Osteoblast (primary cell): Measurements from ENCODE around the gene WDR70. TPM values are rescaled to one million over a fixed set of nuclear protein-coding genes. Genes with fewer than 3 reads are reported as not detected.

ENCODE experiments used
- DNase-seq: peaks from one replicate; pipeline ENCODE4 v3.0.0; 2011; ENCODE audit warnings: low spot score, mixed read lengths; ENCODE audit not compliant: insufficient read length; ENCODE audit errors: missing footprints
- H2AFZ ChIP-seq: 2 replicates; pipeline ENCODE4 v1.6.0; 2011; ENCODE audit warnings: mild to moderate bottlenecking, low read length
- H3K27ac ChIP-seq: 2 replicates; pipeline ENCODE4 v1.5.1; 2011; ENCODE audit warnings: mild to moderate bottlenecking, low read depth, low read length, moderate library complexity
- H3K27me3 ChIP-seq: 2 replicates; pipeline ENCODE4 v1.6.0; 2012; ENCODE audit warnings: mild to moderate bottlenecking, control low read depth, inconsistent platforms, low read length, moderate library complexity; ENCODE audit not compliant: insufficient read depth
- H3K36me3 ChIP-seq: 2 replicates; pipeline ENCODE4 v1.5.1; 2011; ENCODE audit warnings: mild to moderate bottlenecking, low read length, control low read depth, moderate library complexity; ENCODE audit not compliant: insufficient read depth
- H3K4me1 ChIP-seq: 2 replicates; pipeline ENCODE4 v1.5.1; 2011; ENCODE audit warnings: mild to moderate bottlenecking, low read length, control low read depth, moderate library complexity; ENCODE audit not compliant: insufficient read depth
- H3K4me2 ChIP-seq: 2 replicates; pipeline ENCODE4 v1.6.0; 2011; ENCODE audit warnings: mild to moderate bottlenecking, low read length; ENCODE audit not compliant: insufficient read depth
- H3K4me3 ChIP-seq: fragments of 200-600 bp; sonication (generic); 3 replicates; pipeline ENCODE4 v1.5.1; 2012; ENCODE audit warnings: mild to moderate bottlenecking, low read length, inconsistent platforms; ENCODE audit not compliant: insufficient read depth
- H3K79me2 ChIP-seq: 2 replicates; pipeline ENCODE4 v1.6.0; 2012; ENCODE audit warnings: mild to moderate bottlenecking, low read length, control low read depth, inconsistent platforms; ENCODE audit not compliant: insufficient read depth
- H3K9me3 ChIP-seq: 2 replicates; pipeline ENCODE4 v1.5.1; 2011; ENCODE audit warnings: low read depth, low read length, control low read depth
- H4K20me1 ChIP-seq: 2 replicates; pipeline ENCODE4 v1.6.0; 2012; ENCODE audit warnings: mild to moderate bottlenecking, low read length, control low read depth; ENCODE audit not compliant: insufficient read depth
- CTCF ChIP-seq: IDR thresholded peaks from 2 replicates; pipeline ENCODE4 v1.5.1; 2011; ENCODE audit warnings: mild to moderate bottlenecking, low read depth, low read length, moderate library complexity; ENCODE audit errors: extremely low read depth
- total RNA-seq: library from RNA; depleted of rRNA; stranded (reverse); fragments of >200 nt; gene quantifications from 2 replicates; pipeline ENCODE4 v1.2.3, GENCODE V29; 2012

Gene WDR70
- total RNA-seq, 1 donor = 32.2 TPM

GRCh38 chr5:37721447-37721871 is 342.3 kb downstream of the WDR70 start:
- Histone ChIP-seq H4K20me1 (no peaks in the 10 kb centered on the region), H3K9me3 (no peaks in the 10 kb centered on the region), H3K4me2 (peak overlapping the region; percentile 73), H3K27ac (peak overlapping the region; percentile 85), H3K4me1 (peaks cover 75% of the 10 kb centered on the region), H3K27me3 (no peaks in the 10 kb centered on the region), H2AFZ (peak overlapping the region; percentile 13), H3K79me2 (no peaks in the 10 kb centered on the region), H3K36me3 (no peaks in the 10 kb centered on the region), H3K4me3 (peak overlapping the region; percentile 34)
- no peak for TF ChIP-seq CTCF
- DNase-seq = no peak

- TF ChIP-seq CTCF = no peak
- Histone ChIP-seq H3K27ac (peak overlapping the region; percentile 85), H4K20me1 (no peaks in the 10 kb centered on the region), H3K79me2 (no peaks in the 10 kb centered on the region), H2AFZ (no peak overlapping the region), H3K36me3 (peaks cover 8% of the 10 kb centered on the region), H3K4me3 (no peak overlapping the region), H3K27me3 (no peaks in the 10 kb centered on the region), H3K4me2 (peak overlapping the region; percentile 50), H3K4me1 (peaks cover 67% of the 10 kb centered on the region), H3K9me3 (no peaks in the 10 kb centered on the region)
- no peak for DNase-seq
Measured at GRCh38 chr5:37722236-37723161, 343.4 kb downstream of the WDR70 start.

- DNase-seq = no peak
- H3K27me3 ChIP-seq = no peaks in the 10 kb centered on the region
- no peaks in the 10 kb centered on the region for H4K20me1 ChIP-seq
- peak; percentile 70 for TF ChIP-seq CTCF
- no peaks in the 10 kb centered on the region for H3K79me2 ChIP-seq
- H3K4me3 ChIP-seq = no peak overlapping the region
- H3K36me3 ChIP-seq = peaks cover 13% of the 10 kb centered on the region
- no peak overlapping the region for H2AFZ ChIP-seq
- peaks cover 58% of the 10 kb centered on the region for H3K4me1 ChIP-seq
- peak overlapping the region; percentile 50 for H3K4me2 ChIP-seq
- H3K9me3 ChIP-seq = no peaks in the 10 kb centered on the region
- peak overlapping the region; percentile 85 for H3K27ac ChIP-seq
Measured at GRCh38 chr5:37723162-37723961, 344.2 kb downstream of the WDR70 start.
